HepG2 (cell line): ENCODE results near the gene PRRC2A. TPM values are rescaled to one million over a fixed set of nuclear protein-coding genes. Genes with fewer than 3 reads are reported as not detected.

Source experiments
- ATF4 ChIP-seq, 2 experiments: fragments of 450-650 bp in 1 of 2; sonication (generic) in 1 of 2; formaldehyde crosslinking; IDR thresholded peaks; 2 replicates each; pipeline versions ENCODE4 v1.5.0 to v1.8.0; 2020 to 2022; ENCODE audit warnings: mild to moderate bottlenecking in 1 of 2, missing genetic modification reagents in 1 of 2
- FLYWCH1 ChIP-seq: sonication (generic); formaldehyde crosslinking; IDR thresholded peaks from 2 replicates; pipeline ENCODE4 v1.8.1; 2023; ENCODE audit warnings: mild to moderate bottlenecking, missing genetic modification reagents
- LCORL ChIP-seq, 2 experiments: fragments of 450-650 bp in 1 of 2; sonication (generic) in 1 of 2; formaldehyde crosslinking in 1 of 2; IDR thresholded peaks; 2 replicates each; pipeline versions ENCODE4 v1.5.0 to v1.6.1; 2017 to 2020; ENCODE audit warnings: antibody characterized with exemption in 1 of 2, missing genetic modification reagents in 1 of 2
- MXD4 ChIP-seq: IDR thresholded peaks from 2 replicates; pipeline ENCODE4 v1.6.1; 2016; ENCODE audit warnings: mild to moderate bottlenecking, missing biosample characterization, missing genetic modification reagents
- POGK ChIP-seq: sonication (generic); formaldehyde crosslinking; conservative IDR thresholded peaks from 2 replicates; pipeline ENCODE4 v1.8.0; 2022; ENCODE audit warnings: mild to moderate bottlenecking, moderate library complexity, missing genetic modification reagents
- REPIN1 ChIP-seq: sonication (generic); formaldehyde crosslinking; IDR thresholded peaks from 2 replicates; pipeline ENCODE4 v1.8.0; 2022; ENCODE audit warnings: missing genetic modification reagents, low read depth, mild to moderate bottlenecking, borderline replicate concordance
- RERE ChIP-seq: IDR thresholded peaks from 2 replicates; pipeline ENCODE4 v1.6.1; 2016; ENCODE audit warnings: low read depth, missing genetic modification reagents, missing compliant biosample characterization
- TP53 ChIP-seq: sonication (generic); formaldehyde crosslinking; conservative IDR thresholded peaks from 2 replicates; pipeline ENCODE4 v1.4.0; 2020; ENCODE audit warnings: missing genetic modification reagents
- ZNF484 ChIP-seq: sonication (generic); formaldehyde crosslinking; IDR thresholded peaks from 2 replicates; pipeline ENCODE4 v1.5.1; 2020; ENCODE audit warnings: mild to moderate bottlenecking, low read depth, missing genetic modification reagents, borderline replicate concordance
- ZNF615 ChIP-seq: sonication (generic); formaldehyde crosslinking; IDR thresholded peaks from 2 replicates; pipeline ENCODE4 v1.5.0; 2020; ENCODE audit warnings: mild to moderate bottlenecking, missing genetic modification reagents, borderline replicate concordance
- ZSCAN12 ChIP-seq: sonication (generic); formaldehyde crosslinking; IDR thresholded peaks from 2 replicates; pipeline ENCODE4 v1.9.0; 2021; ENCODE audit warnings: mild to moderate bottlenecking, missing genetic modification reagents
- ZZZ3 ChIP-seq: sonication (generic); formaldehyde crosslinking; IDR thresholded peaks from 2 replicates; pipeline ENCODE4 v1.4.0; 2020; ENCODE audit warnings: missing genetic modification reagents, mild to moderate bottlenecking, borderline replicate concordance
- polyA plus RNA-seq, 8 experiments: library from polyadenylated mRNA; depleted of rRNA in 3 of 8; stranded (reverse) in 7 of 8; unstranded in 1 of 8; fragments of >200 nt; fragmentation: Illumina TruSeq in 4 of 8; extraction: Trizol in 4 of 8; gene quantifications; 2 replicates each; pipeline versions ENCODE4 v1.2.1 to v1.2.3, GENCODE V29; 2011 to 2016; ENCODE audit warnings: low read depth in 4 of 8, missing spikeins in 1 of 8, mixed read lengths in 1 of 8; ENCODE audit not compliant: insufficient read depth in 1 of 8
- total RNA-seq, 5 experiments: library from RNA; depleted of rRNA; stranded (reverse); fragments of >200 nt; fragmentation: Illumina TruSeq; extraction: Trizol; gene quantifications; 2 replicates each; pipeline ENCODE4 v1.2.3, GENCODE V29; 2016; ENCODE audit warnings: low read depth in 1 of 5
- TF ChIP-seq, protein P1 (sequence below): sonication (generic); formaldehyde crosslinking; IDR thresholded peaks from 2 replicates; pipeline ENCODE4 v1.4.0; 2020; ENCODE audit warnings: mild to moderate bottlenecking, low read depth, missing genetic modification reagents
- TF ChIP-seq, protein P2 (sequence below): sonication (generic); formaldehyde crosslinking; IDR thresholded peaks from 2 replicates; pipeline ENCODE4 v1.5.0; 2020; ENCODE audit warnings: mild to moderate bottlenecking, missing genetic modification reagents
- TF ChIP-seq, protein P3 (sequence below): sonication (generic); formaldehyde crosslinking; IDR thresholded peaks from 2 replicates; pipeline ENCODE4 v1.8.0; 2022; ENCODE audit warnings: missing genetic modification reagents, mild to moderate bottlenecking, borderline replicate concordance

The PRRC2A gene
- total and polyA plus RNA-seq, 2 of the 13 experiments (the other 11 are each of a cell fraction or from before 2014, with no cell fraction given): 38.9 to 47.4 TPM

GRCh38 chr6:31658983-31659648 lies 38.6 kb downstream of the PRRC2A start (continued):
- 0 out of 2 replicates have a peak, but pooled peaks have one; percentile 28 for TF ChIP-seq POGK (CRISPR knock-in tag)
- no peak for TF ChIP-seq ZSCAN12 (CRISPR knock-in tag)
- no peak for TF ChIP-seq MXD4
- TF ChIP-seq, protein P1, sequence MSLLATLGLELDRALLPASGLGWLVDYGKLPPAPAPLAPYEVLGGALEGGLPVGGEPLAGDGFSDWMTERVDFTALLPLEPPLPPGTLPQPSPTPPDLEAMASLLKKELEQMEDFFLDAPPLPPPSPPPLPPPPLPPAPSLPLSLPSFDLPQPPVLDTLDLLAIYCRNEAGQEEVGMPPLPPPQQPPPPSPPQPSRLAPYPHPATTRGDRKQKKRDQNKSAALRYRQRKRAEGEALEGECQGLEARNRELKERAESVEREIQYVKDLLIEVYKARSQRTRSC (CRISPR knock-in tag): no peak
- TF ChIP-seq, protein P2, sequence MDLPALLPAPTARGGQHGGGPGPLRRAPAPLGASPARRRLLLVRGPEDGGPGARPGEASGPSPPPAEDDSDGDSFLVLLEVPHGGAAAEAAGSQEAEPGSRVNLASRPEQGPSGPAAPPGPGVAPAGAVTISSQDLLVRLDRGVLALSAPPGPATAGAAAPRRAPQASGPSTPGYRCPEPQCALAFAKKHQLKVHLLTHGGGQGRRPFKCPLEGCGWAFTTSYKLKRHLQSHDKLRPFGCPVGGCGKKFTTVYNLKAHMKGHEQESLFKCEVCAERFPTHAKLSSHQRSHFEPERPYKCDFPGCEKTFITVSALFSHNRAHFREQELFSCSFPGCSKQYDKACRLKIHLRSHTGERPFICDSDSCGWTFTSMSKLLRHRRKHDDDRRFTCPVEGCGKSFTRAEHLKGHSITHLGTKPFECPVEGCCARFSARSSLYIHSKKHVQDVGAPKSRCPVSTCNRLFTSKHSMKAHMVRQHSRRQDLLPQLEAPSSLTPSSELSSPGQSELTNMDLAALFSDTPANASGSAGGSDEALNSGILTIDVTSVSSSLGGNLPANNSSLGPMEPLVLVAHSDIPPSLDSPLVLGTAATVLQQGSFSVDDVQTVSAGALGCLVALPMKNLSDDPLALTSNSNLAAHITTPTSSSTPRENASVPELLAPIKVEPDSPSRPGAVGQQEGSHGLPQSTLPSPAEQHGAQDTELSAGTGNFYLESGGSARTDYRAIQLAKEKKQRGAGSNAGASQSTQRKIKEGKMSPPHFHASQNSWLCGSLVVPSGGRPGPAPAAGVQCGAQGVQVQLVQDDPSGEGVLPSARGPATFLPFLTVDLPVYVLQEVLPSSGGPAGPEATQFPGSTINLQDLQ (CRISPR knock-in tag): no peak
- no peak for TF ChIP-seq RERE (CRISPR knock-in tag)
- TF ChIP-seq, protein P3, sequence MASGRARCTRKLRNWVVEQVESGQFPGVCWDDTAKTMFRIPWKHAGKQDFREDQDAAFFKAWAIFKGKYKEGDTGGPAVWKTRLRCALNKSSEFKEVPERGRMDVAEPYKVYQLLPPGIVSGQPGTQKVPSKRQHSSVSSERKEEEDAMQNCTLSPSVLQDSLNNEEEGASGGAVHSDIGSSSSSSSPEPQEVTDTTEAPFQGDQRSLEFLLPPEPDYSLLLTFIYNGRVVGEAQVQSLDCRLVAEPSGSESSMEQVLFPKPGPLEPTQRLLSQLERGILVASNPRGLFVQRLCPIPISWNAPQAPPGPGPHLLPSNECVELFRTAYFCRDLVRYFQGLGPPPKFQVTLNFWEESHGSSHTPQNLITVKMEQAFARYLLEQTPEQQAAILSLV (CRISPR knock-in tag): no peak
- TF ChIP-seq ZNF615 (CRISPR knock-in tag): no peak
- TF ChIP-seq REPIN1 (CRISPR knock-in tag): no peak
- no peak for TF ChIP-seq FLYWCH1 (CRISPR knock-in tag)
- TF ChIP-seq ZNF484: no peak
- TF ChIP-seq LCORL (IDR thresholded peaks at IDR 0.05): no peak
- peak; percentile 55; the same call in 1 of the 2 replicates for TF ChIP-seq LCORL (CRISPR knock-in tag; IDR thresholded peaks at IDR 0.05)
- no peak for TF ChIP-seq TP53 (CRISPR knock-in tag)
- no peak for TF ChIP-seq ZZZ3 (CRISPR knock-in tag)
- TF ChIP-seq ATF4 (CRISPR knock-in tag; IDR thresholded peaks at IDR 0.05): no peak
